Measurements from ENCODE around the gene GAL3ST1.
"Not testable (repeated sequence)": the region's sequence is repeated elsewhere in the genome, so short reads cannot be mapped to it uniquely, and the experiment has no call there.

The GAL3ST1 gene

DNA sequence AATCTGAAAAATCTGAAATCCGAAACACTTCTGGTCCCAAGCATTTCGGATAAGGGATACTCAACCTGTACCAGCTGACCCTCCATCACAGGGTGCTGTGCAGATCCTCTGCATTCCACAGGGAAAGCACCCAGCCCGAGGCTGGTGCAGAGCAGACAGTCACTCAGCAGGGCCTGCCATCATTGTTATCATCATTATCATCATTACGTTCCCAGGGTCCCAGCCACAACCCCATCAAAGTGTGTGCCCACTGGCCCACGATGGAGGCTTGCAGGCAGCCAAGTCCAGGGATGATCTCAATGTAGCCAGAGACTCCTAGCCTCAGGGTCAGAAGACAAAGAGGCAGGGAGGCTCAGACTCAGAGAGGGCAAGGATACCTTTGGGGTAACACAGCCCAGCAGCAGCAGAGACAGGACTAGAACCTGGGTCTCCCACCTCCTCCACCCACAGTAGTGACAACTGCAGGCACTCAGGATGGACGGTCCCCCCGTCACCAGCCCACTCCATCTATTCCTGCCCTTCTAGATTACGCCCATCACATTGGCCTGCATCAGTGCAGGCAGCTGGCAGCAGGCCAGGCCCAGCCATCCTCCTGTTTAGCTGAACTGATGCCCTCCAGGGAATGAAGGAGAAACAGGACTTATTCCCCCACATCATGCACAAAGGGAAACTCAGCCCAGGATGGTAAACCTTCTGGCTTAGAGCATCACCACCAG, 10.3 kb downstream of the GAL3ST1 start:
- no peak for DNase-seq

DNA sequence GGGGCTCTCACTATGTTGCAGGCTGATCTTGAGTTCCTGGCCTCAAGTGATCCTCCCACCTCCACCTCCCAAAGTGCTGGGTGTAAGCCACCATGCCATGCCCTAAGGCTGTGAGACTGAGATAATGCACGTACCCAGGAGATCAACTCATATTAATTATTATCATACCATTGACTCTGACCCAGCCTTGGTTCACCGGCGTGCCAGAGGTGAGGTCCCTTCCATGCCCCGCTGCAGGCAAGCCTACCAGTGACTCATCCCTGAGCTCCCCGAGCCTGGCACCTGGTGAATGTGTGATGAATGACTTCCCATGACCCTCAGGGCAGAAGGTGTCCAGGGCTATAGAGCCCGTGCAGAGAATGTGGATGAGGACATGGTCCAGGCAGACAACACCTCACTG, 12.1 kb downstream of the GAL3ST1 start:
- no peak for DNase-seq

DNA sequence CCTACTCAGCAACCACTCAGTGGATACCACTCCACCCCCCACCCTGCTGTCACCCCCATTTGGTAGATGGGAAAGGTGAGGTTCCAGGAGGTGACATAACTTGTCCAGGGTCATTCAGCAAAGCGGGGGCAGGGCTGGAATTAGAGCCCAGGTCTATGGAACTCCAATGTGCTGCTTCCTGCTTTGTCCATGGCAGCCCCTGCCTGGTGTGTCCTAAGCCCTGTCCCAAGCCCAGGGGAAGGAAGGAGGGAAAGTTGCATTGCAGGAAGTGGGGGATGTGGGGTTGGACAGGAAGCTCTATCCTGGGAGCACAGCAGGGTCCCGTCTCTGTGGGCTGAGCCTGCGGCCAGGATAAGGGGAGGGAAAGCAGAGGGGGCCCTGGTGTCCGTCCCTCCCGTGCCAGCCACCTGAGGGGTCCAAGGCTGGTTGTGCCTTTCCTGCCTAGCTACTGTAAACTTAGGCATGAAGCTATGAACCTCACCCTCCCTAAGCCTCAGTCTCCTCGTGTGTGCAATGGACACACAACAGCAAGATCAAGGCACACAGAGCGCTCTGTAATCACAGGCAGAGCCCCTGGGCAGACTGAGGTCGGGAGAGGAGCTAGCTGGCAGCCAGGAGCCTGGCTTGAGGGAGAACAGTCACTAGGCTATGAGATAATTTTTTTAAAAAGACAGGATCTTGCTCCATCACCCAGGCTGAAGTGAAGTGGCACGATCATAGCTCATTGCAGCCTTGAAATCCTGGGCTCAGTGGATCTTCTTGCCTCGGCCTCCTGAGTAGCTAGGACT, 12.9 kb downstream of the GAL3ST1 start:
- no peak for DNase-seq

DNA sequence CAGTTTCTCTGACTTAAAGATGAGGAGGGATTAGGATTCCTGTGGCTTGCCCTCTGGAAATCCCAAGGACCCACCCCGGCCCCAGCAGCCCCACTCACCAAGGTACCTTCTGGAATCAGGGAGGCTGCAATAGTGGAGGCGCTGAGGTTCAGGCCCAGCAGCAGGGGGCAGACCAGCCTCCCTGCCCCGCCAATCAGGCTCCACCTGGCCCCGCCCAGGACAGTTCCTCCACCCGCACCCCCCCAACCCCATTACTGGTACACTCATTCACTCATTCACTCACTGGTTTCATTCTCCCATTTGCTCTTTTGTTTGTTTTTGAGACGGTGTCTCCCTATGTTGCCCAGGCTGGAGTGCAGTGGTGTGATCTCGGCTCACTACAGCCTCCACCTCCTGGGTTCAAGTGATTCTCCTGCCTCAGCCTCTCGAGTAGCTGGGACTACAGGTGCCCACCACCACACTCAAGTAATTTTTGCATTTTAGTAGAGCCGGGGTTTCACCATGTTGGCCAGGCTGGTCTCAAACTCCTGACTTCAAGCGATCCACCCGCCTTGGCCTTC, 13.7 kb downstream of the GAL3ST1 start:
- not testable (repeated sequence) for DNase-seq

DNA sequence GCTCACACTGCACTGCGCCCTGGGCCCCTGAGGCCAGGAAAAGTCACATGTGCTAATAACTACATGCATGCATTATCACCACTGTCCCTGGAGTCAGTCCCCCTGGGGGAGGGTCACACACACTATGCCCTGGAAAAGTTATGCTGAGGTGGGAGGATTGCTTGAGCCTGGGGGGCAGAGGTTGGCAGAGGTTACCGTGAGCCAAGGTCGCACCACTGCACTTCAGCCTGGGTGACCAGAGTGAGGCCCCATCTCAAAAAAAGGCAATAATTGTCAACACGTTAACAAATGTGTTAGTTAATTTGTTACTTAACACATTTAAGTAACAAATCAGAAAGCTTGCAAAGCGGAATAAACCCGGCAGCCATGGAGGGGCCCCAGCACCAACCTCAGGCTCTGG, 14.6 kb downstream of the GAL3ST1 start:
- no peak for DNase-seq

DNA sequence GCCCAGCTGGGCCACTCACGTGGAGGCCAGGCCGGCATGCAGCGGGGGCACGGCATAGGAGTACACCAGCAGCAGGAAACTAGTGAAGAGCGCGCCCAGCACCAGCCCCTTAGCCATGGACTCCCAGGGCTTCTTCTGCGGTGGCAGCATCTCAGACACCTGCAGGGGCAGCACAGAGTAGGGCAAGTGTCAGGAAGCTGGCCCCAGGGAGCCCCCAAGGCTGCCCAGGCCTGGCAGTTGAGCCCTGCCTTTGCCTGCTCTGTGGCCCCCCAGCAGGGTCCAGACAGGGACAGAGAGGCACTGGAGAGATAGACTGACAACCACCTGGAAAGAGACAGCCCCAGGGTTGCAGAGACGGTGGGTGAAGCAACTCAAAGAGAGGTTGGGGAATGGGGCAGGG, 17.2 kb downstream of the GAL3ST1 start:
- DNase-seq: no peak

DNA sequence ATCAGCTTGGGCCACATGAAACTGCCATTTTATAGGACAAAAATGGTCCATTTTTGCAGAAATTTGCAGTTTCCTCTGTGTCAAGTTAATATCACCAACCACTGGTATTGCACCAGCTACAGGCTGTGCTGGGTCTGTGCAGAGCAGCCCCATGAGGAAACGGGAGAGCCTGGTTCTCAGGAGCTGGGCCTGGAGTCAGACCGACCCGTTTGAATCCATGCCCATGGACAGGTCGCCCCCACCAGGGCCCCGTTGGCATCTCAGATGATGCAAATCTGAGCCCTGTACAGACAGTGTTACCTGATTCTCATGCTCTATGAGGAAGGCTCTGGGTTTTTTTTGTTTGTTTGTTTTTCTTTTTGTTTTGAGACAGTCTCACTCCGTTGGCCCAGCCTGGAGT, 18.1 kb downstream of the GAL3ST1 start:
- DNase-seq: no peak

DNA sequence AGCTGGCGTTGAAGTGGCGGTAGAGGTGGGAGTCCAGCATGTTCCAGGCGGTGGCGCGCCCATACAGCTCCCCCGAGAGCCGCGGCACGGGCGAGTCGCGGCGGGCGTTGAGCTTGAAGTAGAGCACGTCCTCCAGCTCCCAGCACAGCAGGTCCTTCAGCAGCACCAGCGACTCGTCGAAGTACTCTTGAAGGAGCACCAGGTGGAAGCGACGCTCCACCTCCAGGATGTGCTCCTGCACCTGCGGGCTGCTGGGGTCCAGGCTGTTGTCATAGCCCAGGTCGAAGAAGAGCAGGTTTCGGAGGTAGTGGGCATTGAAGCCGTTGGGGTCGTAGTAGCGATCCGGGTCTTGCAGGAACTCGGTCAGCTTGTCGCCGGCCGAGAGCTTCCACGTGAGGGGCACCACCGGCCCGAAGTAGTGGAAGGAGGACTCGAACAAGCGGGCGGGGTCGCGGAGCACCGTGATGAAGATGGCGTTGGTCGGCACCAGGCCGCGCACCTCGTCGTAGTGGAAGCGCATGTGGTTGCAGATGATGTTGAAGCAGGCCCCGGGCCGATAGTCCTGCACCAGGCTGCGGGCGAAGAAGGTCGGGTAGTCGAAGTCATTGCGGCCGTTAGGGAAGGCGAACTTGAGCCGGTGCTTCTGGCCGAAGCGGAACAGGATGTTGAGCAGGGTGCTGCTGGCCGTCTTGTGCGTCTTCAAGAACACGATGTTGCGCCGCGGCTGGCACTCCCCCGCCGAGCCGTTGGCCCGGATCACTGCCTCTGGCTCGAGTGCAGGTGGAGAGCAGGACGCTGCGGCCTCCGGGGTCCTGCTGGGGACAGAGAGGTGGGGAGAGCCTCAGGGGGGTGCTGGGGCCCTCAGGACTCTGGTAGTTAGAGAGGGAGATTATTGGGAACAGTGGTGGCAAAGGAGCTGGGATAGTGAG, 18.9 kb downstream of the GAL3ST1 start:
- no peak for DNase-seq

DNA sequence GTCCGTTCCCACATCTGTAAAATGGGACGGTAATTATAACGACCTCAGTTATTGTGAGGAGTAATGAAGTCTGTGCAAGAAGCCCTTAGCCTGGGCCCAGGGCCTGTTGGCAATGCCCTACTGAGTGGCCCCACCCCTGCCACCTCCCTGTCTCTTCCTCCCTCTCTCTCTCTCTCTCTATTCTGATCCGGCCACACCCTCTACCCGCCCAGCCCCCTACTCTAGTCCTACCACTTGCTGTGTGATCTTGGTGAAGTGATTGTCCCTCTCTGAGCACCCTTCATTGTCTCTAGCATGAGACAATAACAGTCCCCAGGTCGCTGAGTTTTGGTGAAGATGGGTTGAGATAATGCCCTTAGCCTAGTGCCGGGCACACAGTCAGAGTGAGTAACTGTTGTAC, 20.5 kb downstream of the GAL3ST1 start:
- DNase-seq: no peak

DNA sequence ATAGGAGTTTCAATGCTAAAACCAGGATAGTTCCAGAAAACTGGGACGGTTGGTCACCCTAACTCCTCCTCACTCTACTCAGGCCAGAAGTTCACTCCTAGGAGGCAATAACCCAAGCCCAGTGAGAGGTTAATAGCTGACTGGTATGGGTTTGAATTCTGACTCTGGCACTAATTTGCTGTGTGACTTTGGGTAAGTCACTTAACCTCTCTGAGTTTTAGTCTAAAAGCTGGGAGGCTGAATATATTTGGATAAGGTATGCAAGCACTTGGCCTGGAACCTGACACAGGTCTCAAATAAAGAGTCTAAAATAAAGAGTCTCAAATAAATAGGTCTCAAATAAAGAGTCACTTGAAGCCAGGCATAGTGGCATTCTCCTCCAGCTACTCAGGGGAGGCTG, 21.7 kb downstream of the GAL3ST1 start:
- no peak for DNase-seq

DNA sequence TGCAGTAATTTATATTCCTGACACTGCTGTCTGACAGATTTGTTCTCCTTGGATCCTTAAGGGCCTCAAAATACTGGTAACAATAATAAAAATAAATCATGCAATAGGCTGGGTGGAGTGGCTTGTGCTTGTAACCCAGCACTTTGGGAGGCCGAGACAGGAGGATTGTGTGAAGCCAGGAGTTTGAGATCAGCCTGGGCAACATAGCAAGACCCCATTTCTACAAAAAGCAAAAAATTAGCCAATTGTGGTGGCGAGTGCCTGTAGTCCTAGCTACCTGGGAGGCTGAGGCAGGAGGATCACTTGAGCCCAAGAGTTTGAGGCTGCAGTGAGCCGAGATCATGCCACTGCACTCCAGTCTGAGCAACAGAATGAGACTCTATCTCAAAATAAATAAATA, 22.7 kb downstream of the GAL3ST1 start:
- DNase-seq: not testable (repeated sequence)

DNA sequence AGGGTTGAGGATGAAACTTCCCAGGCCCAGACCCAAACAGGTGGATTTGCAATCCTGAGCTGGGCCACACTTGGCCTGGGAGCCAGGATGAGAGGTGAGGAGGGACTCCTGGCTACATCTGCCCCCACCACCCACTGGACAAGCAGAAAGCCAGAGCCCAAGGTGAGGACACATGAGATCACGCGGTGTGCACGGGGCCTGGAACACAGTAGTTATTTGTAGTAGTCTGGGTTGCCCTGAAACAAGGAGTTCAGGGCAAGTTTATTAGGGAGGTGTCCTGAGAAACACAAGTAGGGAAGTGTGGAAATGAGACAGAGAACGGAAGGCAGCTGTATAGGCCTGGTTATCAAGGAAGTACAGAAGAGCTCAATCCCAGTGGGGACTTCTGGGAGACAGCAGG, 27.3 kb downstream of the GAL3ST1 start:
- DNase-seq: no peak

DNA sequence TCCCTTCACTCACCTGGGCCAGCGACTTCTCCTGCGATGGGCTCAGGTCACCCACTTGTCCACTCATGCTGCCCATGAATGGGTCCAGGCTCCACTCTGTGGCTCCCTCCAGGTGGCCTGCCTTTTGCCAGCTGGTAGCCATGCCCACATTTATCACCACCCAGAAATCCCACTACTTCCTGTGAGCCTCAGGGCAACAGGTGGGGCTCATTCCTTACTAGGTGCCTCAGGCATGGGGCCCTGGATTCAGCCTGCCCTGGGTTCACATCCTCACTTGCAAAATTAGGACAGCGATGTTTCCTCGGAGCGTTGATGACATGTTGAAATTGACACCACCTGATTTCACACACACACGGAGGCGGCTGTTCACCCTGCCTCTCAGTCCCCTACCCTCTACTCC, 27.8 kb downstream of the GAL3ST1 start, which contains the start of gene SEC14L6:
SEC14L6 (minus strand) TSS at position 126 of the 400 bp plus-strand sequence; CDS start at position 67, 59 bp downstream.
- DNase-seq: no peak

DNA sequence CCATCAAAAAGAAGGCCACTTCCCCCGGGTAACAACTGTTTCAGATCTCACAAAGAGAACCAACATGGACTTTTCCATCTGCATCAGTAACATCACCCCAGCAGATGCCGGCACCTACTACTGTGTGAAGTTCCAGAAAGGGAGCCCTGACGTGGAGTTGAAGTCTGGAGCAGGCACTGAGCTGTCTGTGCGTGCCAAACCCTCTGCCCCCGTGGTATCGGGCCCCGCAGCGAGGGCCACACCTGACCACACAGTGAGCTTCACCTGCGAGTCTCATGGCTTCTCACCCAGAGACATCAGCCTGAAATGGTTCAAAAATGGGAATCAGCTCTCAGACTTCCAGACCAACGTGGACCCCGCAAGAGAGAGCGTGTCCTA, 31.7 kb downstream of the GAL3ST1 start:
- no peak for DNase-seq

DNA sequence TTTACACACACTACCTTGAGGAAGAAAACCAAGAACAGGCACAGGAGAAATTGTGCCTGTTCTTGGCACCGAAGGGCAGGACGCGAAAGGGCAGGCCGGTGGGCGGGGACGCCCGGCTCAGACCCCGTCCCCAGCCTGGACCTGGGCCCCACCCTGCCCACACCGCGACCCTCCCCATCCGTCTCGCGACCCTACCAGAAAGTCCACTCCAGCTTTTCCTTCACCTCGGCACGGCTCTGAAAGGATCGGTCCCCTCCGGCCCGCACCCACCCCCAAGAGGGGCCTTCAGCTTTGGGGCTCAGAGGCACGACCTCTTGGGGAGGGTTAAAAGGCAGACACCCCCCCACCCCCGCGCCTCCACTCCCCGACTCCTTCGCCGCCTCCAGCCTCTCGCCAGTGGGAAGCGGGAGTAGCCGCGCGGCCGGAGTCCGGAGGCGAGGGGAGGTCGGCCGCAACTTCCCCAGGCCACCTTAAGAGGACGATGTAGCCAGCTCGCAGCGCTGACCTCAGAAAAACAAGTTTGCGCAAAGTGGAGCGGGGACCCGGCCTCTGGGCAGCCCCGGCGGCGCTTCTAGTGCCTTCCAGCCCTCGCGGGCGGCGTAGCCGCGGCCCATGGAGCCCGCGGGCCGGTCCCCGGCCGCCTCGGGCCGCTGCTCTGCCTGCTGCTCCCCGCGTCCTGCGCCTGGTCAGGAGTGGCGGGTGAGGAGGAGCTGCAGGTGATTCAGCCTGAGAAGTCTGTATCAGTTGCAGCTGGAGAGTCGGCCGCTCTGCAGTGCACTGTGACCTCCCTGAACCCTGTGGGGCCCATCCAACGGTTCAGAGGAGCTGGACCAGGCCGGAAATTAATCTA, 32.3 kb downstream of the GAL3ST1 start:
- no peak for DNase-seq

DNA sequence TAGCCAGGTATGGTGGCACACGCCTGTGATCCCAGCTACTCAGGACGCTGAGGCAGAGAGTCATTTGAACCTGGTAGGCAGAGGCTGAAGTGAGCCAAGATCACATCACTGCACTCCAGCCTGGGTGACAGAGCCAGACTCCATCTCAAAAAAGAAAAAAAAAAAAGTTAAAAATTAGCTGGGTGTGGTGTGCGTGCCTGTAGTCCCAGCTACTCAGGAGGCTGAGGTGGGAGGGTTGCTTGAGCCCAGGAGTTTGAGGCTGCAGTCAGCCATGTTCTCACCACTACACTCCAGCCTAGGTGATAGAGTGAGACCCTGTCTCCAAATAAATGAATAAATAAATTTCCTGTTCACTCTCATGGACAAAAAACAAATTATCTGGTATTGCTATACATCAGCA, 33.0 kb downstream of the GAL3ST1 start:
- DNase-seq: not testable (repeated sequence)

DNA sequence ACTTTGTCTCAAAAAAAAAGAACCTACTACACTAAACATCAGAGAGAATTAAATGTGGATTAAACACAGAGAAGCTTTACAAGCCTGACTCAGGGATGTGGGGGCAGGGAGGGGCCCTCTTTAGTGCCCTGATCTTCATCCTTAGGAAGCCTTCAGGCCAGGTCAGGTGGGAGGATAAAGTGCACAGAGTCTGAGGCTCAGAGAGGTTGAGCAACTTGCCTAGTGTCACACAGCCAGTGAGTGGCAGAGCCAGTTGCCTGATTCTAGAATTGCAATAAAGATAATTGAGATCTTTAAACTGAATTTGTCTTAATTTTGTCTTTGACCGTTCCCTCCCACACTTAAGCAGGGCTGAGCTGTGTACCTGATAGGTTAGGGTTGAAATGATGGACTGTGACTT, 35.1 kb downstream of the GAL3ST1 start:
- DNase-seq: no peak

DNA sequence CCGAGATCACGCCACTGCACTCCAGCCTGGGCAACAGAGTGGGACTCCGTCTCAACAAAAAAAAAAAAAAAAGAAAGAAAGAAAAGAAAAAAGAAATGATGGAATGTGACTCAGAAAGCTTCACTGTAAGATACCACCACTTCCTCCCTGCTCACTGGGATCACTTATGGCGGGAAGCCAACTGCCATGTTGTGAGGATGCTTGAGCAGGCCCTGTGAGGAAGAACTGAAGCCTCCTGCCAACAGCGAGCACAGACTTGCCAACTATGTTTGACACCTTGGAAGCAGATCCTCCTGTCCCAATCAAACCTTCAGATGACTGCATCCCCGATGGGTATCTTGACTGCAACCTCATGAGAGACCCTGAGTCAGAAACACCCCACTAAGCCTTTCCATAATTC, 36.2 kb downstream of the GAL3ST1 start:
- DNase-seq: no peak

DNA sequence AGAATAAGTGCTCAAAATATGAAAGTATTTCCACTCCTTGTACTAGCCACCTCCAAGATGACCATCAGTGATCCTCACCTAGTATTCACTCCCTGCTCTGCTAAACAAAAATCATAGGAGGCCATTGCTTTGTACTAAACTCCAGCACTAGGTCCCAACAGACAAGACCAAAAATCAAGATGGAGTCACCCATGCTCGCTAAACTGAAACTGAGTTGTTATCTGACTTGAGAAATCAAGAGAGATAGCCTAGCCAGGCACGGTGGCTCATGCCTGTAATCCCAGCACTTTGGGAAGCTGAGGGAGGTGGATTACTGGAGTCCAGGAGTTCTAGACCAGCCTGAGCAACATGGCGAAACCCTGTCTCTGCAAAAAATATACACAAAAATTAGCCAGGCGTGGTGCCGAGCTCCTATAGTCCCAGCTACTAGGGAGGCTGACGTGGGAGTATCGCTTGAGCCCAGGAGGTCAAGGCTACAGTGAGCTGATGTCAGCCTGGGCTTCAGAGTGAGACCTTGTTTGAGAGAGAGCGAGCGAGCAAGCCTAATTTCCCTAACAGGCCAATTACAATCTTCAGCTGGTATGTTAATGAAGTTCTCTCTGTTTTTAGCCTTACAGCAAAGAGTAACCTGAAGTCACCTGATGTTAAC, 37.3 kb downstream of the GAL3ST1 start:
- no peak for DNase-seq

DNA sequence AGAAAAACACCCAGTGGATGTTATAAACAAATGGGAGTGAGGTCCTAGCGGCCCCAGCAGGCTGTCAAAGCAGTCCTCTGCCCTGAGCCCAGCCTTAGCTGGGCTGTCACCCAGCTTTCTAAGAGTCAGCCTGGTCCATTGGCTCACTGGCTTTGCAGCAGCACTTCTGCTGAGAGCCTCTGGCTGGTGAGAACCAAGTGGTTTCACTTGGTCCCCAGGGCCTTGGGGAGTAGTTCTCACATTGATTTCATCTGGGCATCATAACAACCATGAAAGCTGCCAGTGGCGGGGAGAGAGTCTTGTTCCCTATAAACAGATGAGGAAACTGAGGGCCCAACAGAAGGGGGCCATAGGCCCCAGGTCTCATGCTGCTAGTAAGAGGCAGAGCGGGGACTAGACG, 39.3 kb downstream of the GAL3ST1 start:
- DNase-seq: no peak
